Mesodermal cell (in vitro differentiated cells): Measurements from ENCODE around the gene SLIT3.

Experiments used
- H3K27ac ChIP-seq: 2 replicates; pipeline ENCODE4 v1.7.0; 2013; ENCODE audit warnings: mild to moderate bottlenecking, low read depth, low read length, moderate library complexity; ENCODE audit not compliant: severe bottlenecking
- H3K36me3 ChIP-seq: 2 replicates; pipeline ENCODE4 v1.7.1; 2013; ENCODE audit warnings: mild to moderate bottlenecking, low read length, moderate library complexity; ENCODE audit not compliant: control insufficient read depth, insufficient read depth
- H3K4me1 ChIP-seq: one replicate; pipeline ENCODE4 v1.7.1; 2013; ENCODE audit warnings: mild to moderate bottlenecking, low read length; ENCODE audit not compliant: insufficient read depth, control insufficient read depth, poor library complexity, severe bottlenecking
- H3K4me3 ChIP-seq: 2 replicates; pipeline ENCODE4 v1.7.0; 2013; ENCODE audit warnings: low read length, control low read depth, mild to moderate bottlenecking; ENCODE audit not compliant: insufficient read depth, poor library complexity, severe bottlenecking; ENCODE audit errors: extremely low read depth
- H3K9me3 ChIP-seq: 2 replicates; pipeline ENCODE4 v1.7.1; 2013; ENCODE audit warnings: mild to moderate bottlenecking, low read length, moderate library complexity; ENCODE audit not compliant: control insufficient read depth
- WGBS, 2 experiments: methylation state at CpG; one replicate each; pipeline ENCODE4 v1.1.5; 2013; ENCODE audit warnings: missing lambda C conversion rate in 2 of 2; ENCODE audit not compliant: insufficient coverage in 2 of 2; 5-methylcytosine and 5-hydroxymethylcytosine counted together

The SLIT3 gene

GRCh38 chr5:169178274-169178673, 122.7 kb downstream of the SLIT3 start:
- WGBS, 2 experiments = 86 to 93% methylated on average over 5 of the region's 5 CpGs
- Histone ChIP-seq H3K27ac (no peak overlapping the region), H3K36me3 (no peaks in the 10 kb centered on the region), H3K4me3 (no peak overlapping the region), H3K4me1 (peaks cover 31% of the 10 kb centered on the region), H3K9me3 (no peaks in the 10 kb centered on the region)

- H3K4me1 ChIP-seq = peaks cover 29% of the 10 kb centered on the region
- no peaks in the 10 kb centered on the region for H3K36me3 ChIP-seq
- no peak overlapping the region for H3K27ac ChIP-seq
- WGBS, 2 experiments = 71 to 72% methylated on average over 1 to 4 of the region's 5 CpGs
- no peaks in the 10 kb centered on the region for H3K9me3 ChIP-seq
- H3K4me3 ChIP-seq = no peak overlapping the region
Measured at GRCh38 chr5:169176709-169177694, 123.9 kb downstream of the SLIT3 start.

GRCh38 chr5:169175733-169176132, 125.2 kb downstream of the SLIT3 start:
- Histone ChIP-seq H3K27ac (no peak overlapping the region), H3K4me3 (no peak overlapping the region), H3K36me3 (no peaks in the 10 kb centered on the region), H3K4me1 (peaks cover 33% of the 10 kb centered on the region), H3K9me3 (no peaks in the 10 kb centered on the region)
- WGBS, 2 experiments = 60 to 78% methylated on average over 1 to 2 of the region's 3 CpGs

DNA sequence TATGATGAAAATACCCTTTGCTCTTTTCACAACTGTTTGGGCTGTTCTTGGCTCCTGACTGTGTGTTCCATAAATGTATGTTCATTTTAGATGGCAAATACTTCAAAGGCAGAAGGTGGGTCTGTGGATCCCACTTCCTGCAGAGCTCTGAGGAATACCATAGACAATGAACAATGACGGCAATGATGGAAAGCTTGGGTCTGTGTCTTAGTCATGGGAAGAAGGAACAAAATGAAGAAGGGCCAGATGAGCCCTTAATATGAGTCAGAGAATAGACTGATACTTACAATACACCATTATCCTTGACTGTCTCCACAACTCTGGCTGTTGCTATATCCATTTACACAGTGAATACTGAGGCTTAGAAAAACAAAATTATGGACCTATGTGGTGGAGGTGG, 126.0 kb downstream of the SLIT3 start:
- no peak overlapping the region for H3K4me3 ChIP-seq
- no peak overlapping the region for H3K27ac ChIP-seq
- no CpG with 5 or more reads among the region's 1 CpG for WGBS, 2 experiments

DNA sequence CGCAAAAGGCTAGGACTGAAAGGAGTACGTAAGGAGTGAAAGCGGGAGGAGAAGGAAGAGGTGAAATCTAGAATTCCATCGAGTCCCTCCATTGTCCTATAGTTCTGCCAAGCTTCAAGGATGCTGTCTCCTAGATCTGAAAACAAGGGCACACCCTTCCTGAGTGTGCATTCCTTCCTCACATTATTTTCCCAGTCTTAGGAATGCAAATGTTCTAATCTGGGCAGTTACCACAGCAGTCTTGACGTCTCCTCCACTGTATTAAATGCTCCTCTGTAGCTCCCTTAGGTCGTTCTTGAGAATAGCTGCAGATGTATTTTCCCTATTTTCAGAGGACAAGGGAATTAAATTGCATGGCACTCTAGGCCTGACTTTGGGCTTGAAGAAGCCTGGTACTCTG, 127.6 kb downstream of the SLIT3 start:
- H3K4me3 ChIP-seq = no peak overlapping the region
- peaks cover 38% of the 10 kb centered on the region for H3K4me1 ChIP-seq
- H3K9me3 ChIP-seq = no peaks in the 10 kb centered on the region
- 91 to 94% methylated on average over 3 to 4 of the region's 6 CpGs for WGBS, 2 experiments
- H3K27ac ChIP-seq = no peak overlapping the region
- H3K36me3 ChIP-seq = no peaks in the 10 kb centered on the region

More for the DNA sequence above, 126.0 kb downstream of the SLIT3 start:
- H3K4me1 ChIP-seq = peaks cover 33% of the 10 kb centered on the region
- H3K9me3 ChIP-seq = no peaks in the 10 kb centered on the region
- no peaks in the 10 kb centered on the region for H3K36me3 ChIP-seq

DNA sequence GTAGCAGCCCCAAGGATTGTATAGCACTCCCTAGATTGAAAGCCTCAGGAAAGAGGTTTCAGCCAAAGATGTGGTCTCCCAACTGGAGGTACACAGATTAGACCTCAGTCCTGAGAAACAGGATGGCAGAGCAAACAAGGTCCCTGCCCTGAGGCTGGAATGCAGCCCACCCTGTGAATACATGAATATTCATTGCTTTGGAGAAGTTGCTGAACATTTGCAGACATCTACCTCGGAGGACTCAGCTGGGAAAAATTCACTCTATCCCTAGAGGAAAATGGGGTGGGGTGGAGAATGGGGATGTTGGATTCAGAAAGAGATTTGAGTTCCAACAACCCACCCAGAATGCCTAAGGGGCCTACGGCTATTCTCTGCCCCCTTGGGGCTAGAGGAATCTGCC, 129.4 kb downstream of the SLIT3 start:
- H3K36me3 ChIP-seq = no peaks in the 10 kb centered on the region
- no peaks in the 10 kb centered on the region for H3K9me3 ChIP-seq
- WGBS, 2 experiments = 100% methylated on average over 1 of the region's 2 CpGs; no CpG with 5 or more reads in 1 of the 2 experiments
- H3K27ac ChIP-seq = no peak overlapping the region
- peaks cover 32% of the 10 kb centered on the region for H3K4me1 ChIP-seq
- H3K4me3 ChIP-seq = no peak overlapping the region

DNA sequence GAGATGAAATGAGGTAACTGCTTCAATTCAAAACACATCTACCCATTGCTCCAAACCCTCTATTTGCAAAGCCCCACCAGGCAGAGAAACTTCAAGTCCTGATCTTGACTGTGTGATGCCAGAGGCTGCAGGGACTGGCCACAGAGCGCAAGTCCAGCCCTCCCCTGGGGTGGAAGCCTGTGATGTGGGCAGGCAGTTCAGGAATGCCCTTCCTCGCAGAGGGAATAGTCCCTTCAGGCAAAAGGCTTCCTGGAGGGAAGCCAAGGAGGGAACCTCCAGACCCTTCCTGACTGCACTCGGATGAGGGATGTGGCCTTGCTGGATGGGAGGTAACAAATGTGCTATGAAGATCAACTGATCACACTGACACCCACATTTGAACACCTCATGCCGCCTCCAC, 131.2 kb downstream of the SLIT3 start:
- Histone ChIP-seq H3K4me3 (no peak overlapping the region), H3K9me3 (no peaks in the 10 kb centered on the region), H3K27ac (no peak overlapping the region), H3K4me1 (peaks cover 24% of the 10 kb centered on the region), H3K36me3 (no peaks in the 10 kb centered on the region)
- 88 to 90% methylated on average over 3 of the region's 4 CpGs for WGBS, 2 experiments

DNA sequence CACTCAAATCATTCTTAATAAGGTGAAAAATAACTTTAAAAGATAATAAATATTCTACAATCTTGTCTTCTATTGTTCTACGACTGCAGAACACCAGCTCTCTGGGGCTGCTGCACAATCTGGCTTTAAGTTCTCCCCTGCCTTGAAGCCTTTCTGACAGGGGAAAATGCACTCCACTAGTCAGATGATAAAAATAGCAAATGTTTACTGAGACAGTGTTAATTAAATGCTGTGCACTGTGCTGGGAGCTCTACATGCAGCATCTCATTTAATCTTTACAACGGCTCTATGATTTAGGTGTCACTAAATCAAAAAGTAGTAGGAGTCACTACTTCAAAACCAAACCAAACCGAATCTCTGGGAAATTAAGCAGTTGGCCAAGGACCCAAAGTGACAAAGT, 132.7 kb downstream of the SLIT3 start:
- WGBS, 2 experiments = 83 to 86% methylated on average over 2 to 3 of the region's 3 CpGs
- Histone ChIP-seq H3K27ac (no peak overlapping the region), H3K4me3 (no peak overlapping the region), H3K4me1 (peaks cover 35% of the 10 kb centered on the region), H3K9me3 (no peaks in the 10 kb centered on the region), H3K36me3 (no peaks in the 10 kb centered on the region)

DNA sequence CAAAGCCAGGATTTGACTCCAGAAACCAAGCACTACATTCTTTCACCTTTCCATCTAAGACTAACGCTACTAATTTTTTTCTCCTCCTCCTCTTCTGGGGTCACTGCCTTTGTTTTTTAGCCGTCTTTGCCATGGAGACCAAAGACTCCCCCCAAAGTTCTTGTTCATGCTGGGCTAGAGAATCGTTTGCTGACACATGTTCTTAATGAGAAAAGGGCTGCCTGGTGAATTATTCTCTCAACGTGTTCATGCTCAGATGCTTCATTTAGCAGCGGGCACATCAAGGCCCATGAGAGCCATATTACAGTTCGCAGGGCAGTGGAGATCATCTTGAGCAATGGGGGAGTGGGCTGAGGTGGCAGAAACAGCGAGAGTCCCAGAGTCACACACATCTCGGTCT, 134.9 kb downstream of the SLIT3 start:
- H3K4me3 ChIP-seq = no peak overlapping the region
- WGBS, 2 experiments = 88 to 94% methylated on average over 8 of the region's 8 CpGs
- no peak overlapping the region for H3K27ac ChIP-seq
- H3K4me1 ChIP-seq = peaks cover 38% of the 10 kb centered on the region
- no peaks in the 10 kb centered on the region for H3K9me3 ChIP-seq
- H3K36me3 ChIP-seq = no peaks in the 10 kb centered on the region

DNA sequence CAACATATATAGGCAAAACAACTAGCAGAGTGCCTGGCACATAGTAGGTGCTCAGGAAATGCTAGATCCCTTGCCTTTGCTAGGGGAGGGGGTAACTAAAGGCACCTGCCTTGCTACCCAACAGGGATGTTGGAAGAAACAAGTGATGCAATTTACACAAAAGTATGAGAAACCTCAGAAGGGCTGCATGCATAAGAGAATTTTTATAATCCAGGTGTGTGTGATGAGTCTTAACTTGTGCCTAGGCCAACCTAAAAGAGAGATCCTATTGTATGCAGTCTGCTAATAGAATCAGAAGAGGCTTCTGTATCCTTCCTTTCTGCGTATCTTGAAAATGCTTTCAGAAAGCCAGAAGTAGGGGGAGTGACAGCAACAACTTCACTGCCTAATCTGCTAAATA, 135.9 kb downstream of the SLIT3 start:
- Histone ChIP-seq H3K36me3 (no peaks in the 10 kb centered on the region), H3K4me3 (no peak overlapping the region), H3K4me1 (peaks cover 39% of the 10 kb centered on the region), H3K9me3 (no peaks in the 10 kb centered on the region), H3K27ac (peak overlapping the region; percentile 86)
- no CpG with 5 or more reads among the region's 1 CpG for WGBS, 2 experiments

GRCh38 chr5:169164481-169164925, 136.4 kb downstream of the SLIT3 start:
- 59% methylated on average over 3 to 4 of the region's 6 CpGs for WGBS, 2 experiments
- H3K9me3 ChIP-seq = peaks cover 4% of the 10 kb centered on the region
- H3K4me3 ChIP-seq = no peak overlapping the region
- H3K4me1 ChIP-seq = peaks cover 39% of the 10 kb centered on the region
- no peaks in the 10 kb centered on the region for H3K36me3 ChIP-seq
- H3K27ac ChIP-seq = peak overlapping the region; percentile 86
